Measurements from ENCODE around the gene DGLUCY. TPM values are rescaled to one million over a fixed set of nuclear protein-coding genes. Genes with fewer than 3 reads are reported as not detected.

DGLUCY gene
- total and polyA plus RNA-seq, 2 donors (not counting 1 experiment from before 2014, with no cell fraction given): 91.5 to 103 TPM

GRCh38 chr14:91193069-91193468 is 79.2 kb downstream of the DGLUCY start:
- H3K27ac ChIP-seq (ENCODE audit: low read length in 2 of 2): no peak overlapping the region
- no peak overlapping the region for H3K9ac ChIP-seq (ENCODE audit: low read length)
- no peaks in the 10 kb centered on the region for H3K4me1 ChIP-seq (ENCODE audit: control insufficient read depth in 2 of 2, insufficient read depth in 2 of 2, low read length in 2 of 2)
- no peak overlapping the region for H3K4me3 Mint-ChIP-seq
- no peaks in the 10 kb centered on the region for H3K4me1 Mint-ChIP-seq
- 95% methylated on average over 7 of the region's 12 CpGs for WGBS (ENCODE audit: insufficient coverage)
- H3K9me3 ChIP-seq (ENCODE audit: control extremely low read depth in 1 of 3, control insufficient read depth in 2 of 3, insufficient read depth in 1 of 3, low read length in 2 of 3): no peaks in the 10 kb centered on the region
- peaks cover 5% of the 10 kb centered on the region for H4K20me1 ChIP-seq (ENCODE audit: control insufficient read depth, insufficient read depth, low read length, poor library complexity, severe bottlenecking)
- no peak for ATAC-seq (ENCODE audit: low read depth)
- H3K36me3 ChIP-seq (replicated peaks in 1 of 2; ENCODE audit: control extremely low read depth in 1 of 2, control insufficient read depth in 1 of 2, extremely low read depth in 1 of 2, insufficient read depth in 2 of 2, low read length in 1 of 2): peaks cover 9 to 76% of the 10 kb centered on the region in 2 experiments
- TF ChIP-seq, protein P1, sequence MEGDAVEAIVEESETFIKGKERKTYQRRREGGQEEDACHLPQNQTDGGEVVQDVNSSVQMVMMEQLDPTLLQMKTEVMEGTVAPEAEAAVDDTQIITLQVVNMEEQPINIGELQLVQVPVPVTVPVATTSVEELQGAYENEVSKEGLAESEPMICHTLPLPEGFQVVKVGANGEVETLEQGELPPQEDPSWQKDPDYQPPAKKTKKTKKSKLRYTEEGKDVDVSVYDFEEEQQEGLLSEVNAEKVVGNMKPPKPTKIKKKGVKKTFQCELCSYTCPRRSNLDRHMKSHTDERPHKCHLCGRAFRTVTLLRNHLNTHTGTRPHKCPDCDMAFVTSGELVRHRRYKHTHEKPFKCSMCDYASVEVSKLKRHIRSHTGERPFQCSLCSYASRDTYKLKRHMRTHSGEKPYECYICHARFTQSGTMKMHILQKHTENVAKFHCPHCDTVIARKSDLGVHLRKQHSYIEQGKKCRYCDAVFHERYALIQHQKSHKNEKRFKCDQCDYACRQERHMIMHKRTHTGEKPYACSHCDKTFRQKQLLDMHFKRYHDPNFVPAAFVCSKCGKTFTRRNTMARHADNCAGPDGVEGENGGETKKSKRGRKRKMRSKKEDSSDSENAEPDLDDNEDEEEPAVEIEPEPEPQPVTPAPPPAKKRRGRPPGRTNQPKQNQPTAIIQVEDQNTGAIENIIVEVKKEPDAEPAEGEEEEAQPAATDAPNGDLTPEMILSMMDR (IDR thresholded peaks at IDR 0.05): no peak
- H2AFZ ChIP-seq (ENCODE audit: insufficient read depth, low read depth, low read length, poor library complexity, severe bottlenecking): no peak overlapping the region
- POLR2A ChIA-PET: interaction anchor here (0.5 kb wide), 1 partner anchor 95 kb away, joined by 7 read pairs; no protein-coding TSS in a partner anchor
- no peaks in the 10 kb centered on the region for H3K27me3 Mint-ChIP-seq
- no peaks in the 10 kb centered on the region for H3K9me3 Mint-ChIP-seq (ENCODE audit: insufficient read depth)
- intact Hi-C loops (cut with micrococcal nuclease): no loop called here
- no peak overlapping the region for H3K4me2 ChIP-seq (replicated peaks; ENCODE audit: low read depth, low read length, poor library complexity, severe bottlenecking)
- no peak overlapping the region for H3K27ac Mint-ChIP-seq
- H3K79me2 ChIP-seq (ENCODE audit: control insufficient read depth, insufficient read depth, low read length): peaks cover 7% of the 10 kb centered on the region
- CTCF ChIA-PET: interaction anchor here (1.0 to 2.5 kb wide), 3 partner anchors 16 to 93 kb away, joined by 3 to 17 read pairs (median 14); no protein-coding TSS in a partner anchor
- H3K27me3 ChIP-seq (replicated peaks in 1 of 4; ENCODE audit: control extremely low read depth in 1 of 4, control insufficient read depth in 3 of 4, insufficient read depth in 4 of 4, low read length in 3 of 4): no peaks in the 10 kb centered on the region
- no peak overlapping the region for H3K4me3 ChIP-seq (ENCODE audit: control extremely low read depth in 1 of 5, extremely low read depth in 1 of 5, insufficient read depth in 1 of 5, low read depth in 2 of 5, low read length in 4 of 5)
- no peak for DNase-seq

DNA sequence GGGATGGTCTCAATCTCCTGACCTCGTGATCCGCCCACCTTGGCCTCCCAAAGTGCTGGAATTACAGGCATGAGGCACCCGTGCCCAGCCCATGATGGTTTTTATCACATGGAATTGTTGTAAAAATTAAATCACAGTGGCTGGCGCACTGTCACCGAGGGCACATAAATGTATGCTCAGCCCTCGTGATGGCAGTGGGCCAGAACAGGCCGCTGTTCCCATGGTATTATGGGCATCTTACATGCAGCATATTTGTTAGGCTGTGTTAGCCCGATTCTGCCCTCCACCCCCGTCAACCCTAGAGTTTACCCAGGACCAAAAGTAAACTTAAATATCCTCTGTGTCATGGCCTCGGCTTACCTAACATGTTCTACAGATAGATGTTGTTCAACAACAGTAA is 82.0 kb downstream of the DGLUCY start:
- Histone ChIP-seq H2AFZ (ENCODE audit: insufficient read depth, low read depth, low read length, poor library complexity, severe bottlenecking) (no peak overlapping the region), H3K4me3 (ENCODE audit: control extremely low read depth in 1 of 5, extremely low read depth in 1 of 5, insufficient read depth in 1 of 5, low read depth in 2 of 5, low read length in 4 of 5) (no peak overlapping the region), H3K9ac (ENCODE audit: low read length) (no peak overlapping the region), H4K20me1 (ENCODE audit: control insufficient read depth, insufficient read depth, low read length, poor library complexity, severe bottlenecking) (no peaks in the 10 kb centered on the region), H3K79me2 (ENCODE audit: control insufficient read depth, insufficient read depth, low read length) (no peaks in the 10 kb centered on the region), H3K9me3 (ENCODE audit: control extremely low read depth in 1 of 3, control insufficient read depth in 2 of 3, insufficient read depth in 1 of 3, low read length in 2 of 3) (no peaks in the 10 kb centered on the region), H3K4me1 (ENCODE audit: control insufficient read depth in 2 of 2, insufficient read depth in 2 of 2, low read length in 2 of 2) (no peaks in the 10 kb centered on the region), H3K4me2 (replicated peaks; ENCODE audit: low read depth, low read length, poor library complexity, severe bottlenecking) (no peak overlapping the region), H3K36me3 (replicated peaks in 1 of 2; ENCODE audit: control extremely low read depth in 1 of 2, control insufficient read depth in 1 of 2, extremely low read depth in 1 of 2, insufficient read depth in 2 of 2, low read length in 1 of 2) (peaks cover 12 to 76% of the 10 kb centered on the region in 2 experiments), H3K27me3 (replicated peaks in 1 of 4; ENCODE audit: control extremely low read depth in 1 of 4, control insufficient read depth in 3 of 4, insufficient read depth in 4 of 4, low read length in 3 of 4) (no peaks in the 10 kb centered on the region), H3K27ac (ENCODE audit: low read length in 2 of 2) (no peak overlapping the region)
- ChIA-PET CTCF (interaction anchor here (1.4 kb wide), 1 partner anchor 90 kb away, joined by 3 read pairs; no protein-coding TSS in a partner anchor), POLR2A (no interaction called here)
- intact Hi-C loops (cut with micrococcal nuclease): no loop called here
- ATAC-seq (ENCODE audit: low read depth) (no peak), DNase-seq (no peak)
- WGBS (ENCODE audit: insufficient coverage): over 99% methylated on average over 10 of the region's 10 CpGs
- no peak overlapping the region for H3K27ac Mint-ChIP-seq
- no peak overlapping the region for H3K4me3 Mint-ChIP-seq
- TF ChIP-seq, protein P1 (IDR thresholded peaks at IDR 0.05): no peak
- TF ChIP-seq EZH2 (IDR thresholded peaks at IDR 0.05; ENCODE audit: borderline replicate concordance, insufficient read depth, low read depth, low read length, poor library complexity, severe bottlenecking): no peak
- H3K9me3 Mint-ChIP-seq (ENCODE audit: insufficient read depth): no peaks in the 10 kb centered on the region
- no peaks in the 10 kb centered on the region for H3K27me3 Mint-ChIP-seq
- H3K4me1 Mint-ChIP-seq: no peaks in the 10 kb centered on the region
